AG20443 (cell line): ENCODE measurements around the gene CYTH2.
"Not testable (repeated sequence)": the region's sequence is repeated elsewhere in the genome, so short reads cannot be mapped to it uniquely, and the experiment has no call there.

Experiments used
- DNase-seq: peaks from one replicate; pipeline ENCODE4 v3.0.0; 2012; ENCODE audit warnings: low spot score, mixed read lengths

CYTH2 gene

GRCh38 chr19:48512504-48513288 is 43.5 kb downstream of the CYTH2 start:
- no peak for DNase-seq

GRCh38 chr19:48513289-48514122 is 44.3 kb downstream of the CYTH2 start:
- DNase-seq: peak; percentile 80

- no peak for DNase-seq
Observed at GRCh38 chr19:48514123-48514458, 44.9 kb downstream of the CYTH2 start.

- no peak for DNase-seq
Observed at GRCh38 chr19:48516536-48516935, 47.4 kb downstream of the CYTH2 start.

- no peak for DNase-seq
Observed at GRCh38 chr19:48518207-48518606, 49.0 kb downstream of the CYTH2 start.

- DNase-seq: not testable (repeated sequence)
Observed at GRCh38 chr19:48519426-48519825, 50.3 kb downstream of the CYTH2 start.

- no peak for DNase-seq
Observed at GRCh38 chr19:48520134-48520533, 51.0 kb downstream of the CYTH2 start.

- DNase-seq: no peak
Observed at GRCh38 chr19:48524221-48524620, 55.1 kb downstream of the CYTH2 start.

GRCh38 chr19:48524732-48525131 is 55.6 kb downstream of the CYTH2 start:
- DNase-seq: no peak

GRCh38 chr19:48529156-48529555 is 60.0 kb downstream of the CYTH2 start:
- no peak for DNase-seq

GRCh38 chr19:48530066-48530720 is 61.0 kb downstream of the CYTH2 start:
- no peak for DNase-seq

GRCh38 chr19:48530770-48531169 is 61.6 kb downstream of the CYTH2 start:
- no peak for DNase-seq
